ENCODE data around the gene HSFX2. TPM values are rescaled to one million over a fixed set of nuclear protein-coding genes. Genes with fewer than 3 reads are reported as not detected.
"Not testable (repeated sequence)": the region's sequence is repeated elsewhere in the genome, so short reads cannot be mapped to it uniquely, and the experiment has no call there.

HSFX2 gene
- total RNA-seq: not detected in 2 replicates
- polyA plus RNA-seq: 0.53 and 1.1 TPM in 2 replicates

GRCh38 chrX:149595214-149595613 is at the start of gene HSFX2:
HSFX2 (minus strand) TSS chrX:149595314; CDS start chrX:149594700, 614 bp downstream.
- not testable (repeated sequence) for H3K27me3 ChIP-seq; H3K79me2 ChIP-seq; H3K27ac ChIP-seq; H3K4me3 ChIP-seq; H3K36me3 ChIP-seq (replicated peaks; ENCODE audit: insufficient read depth, low read depth); H3K9me3 ChIP-seq (ENCODE audit: low read depth); H3K9me2 ChIP-seq (replicated peaks; ENCODE audit: insufficient read depth); H4K20me1 ChIP-seq (ENCODE audit: insufficient read depth, poor library complexity, severe bottlenecking); DNase-seq (ENCODE audit: low spot score); H3K4me2 ChIP-seq; H2AFZ ChIP-seq; H3K4me1 ChIP-seq (ENCODE audit: insufficient read depth)
- no CpG with 5 or more reads among the region's 17 CpGs for WGBS (ENCODE audit: low lambda C conversion rate, missing lambda C conversion rate)

GRCh38 chrX:149643496-149643895 is 48.4 kb upstream of the HSFX2 start:
- Histone ChIP-seq H3K9me2 (replicated peaks; ENCODE audit: insufficient read depth) (no peaks in the 10 kb centered on the region), H3K36me3 (replicated peaks; ENCODE audit: insufficient read depth, low read depth) (no peaks in the 10 kb centered on the region), H3K27me3 (no peaks in the 10 kb centered on the region), H3K4me1 (ENCODE audit: insufficient read depth) (no peaks in the 10 kb centered on the region), H3K79me2 (no peaks in the 10 kb centered on the region), H2AFZ (no peak overlapping the region), H4K20me1 (ENCODE audit: insufficient read depth, poor library complexity, severe bottlenecking) (no peaks in the 10 kb centered on the region), H3K4me3 (no peak overlapping the region), H3K27ac (no peak overlapping the region), H3K9me3 (ENCODE audit: low read depth) (no peaks in the 10 kb centered on the region), H3K4me2 (no peak overlapping the region)
- TF ChIP-seq EZH2 (IDR thresholded peaks at IDR 0.05; ENCODE audit: borderline replicate concordance) (no peak), CTCF (IDR thresholded peaks at IDR 0.05; ENCODE audit: poor library complexity) (no peak), EZH2phosphoT487 (IDR thresholded peaks at IDR 0.05; ENCODE audit: low read depth, severe bottlenecking, unreplicated experiment) (no peak)
- WGBS (ENCODE audit: low lambda C conversion rate, missing lambda C conversion rate): 70% methylated on average over 4 of the region's 4 CpGs
- no peak for DNase-seq (ENCODE audit: low spot score)

DNA sequence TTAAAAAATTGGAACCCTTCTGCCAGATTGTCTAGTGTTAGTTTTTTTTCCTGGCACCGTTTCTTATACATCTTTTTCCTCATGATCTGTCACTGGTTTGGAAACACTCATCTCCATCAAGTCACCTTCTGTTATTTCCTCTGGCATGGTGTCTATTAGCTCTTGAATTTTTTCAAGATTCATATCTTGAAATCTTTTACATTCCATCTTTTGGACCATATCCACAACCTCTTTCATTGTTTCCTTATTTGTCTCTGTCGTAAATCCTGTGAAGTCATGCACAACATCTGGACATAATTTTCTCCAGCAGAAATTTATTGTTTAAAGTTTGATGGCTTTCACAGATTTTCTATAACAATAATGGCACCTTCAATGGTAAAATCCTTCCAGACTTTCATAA is 46.7 kb upstream of the HSFX2 start:
- H2AFZ ChIP-seq: no peak overlapping the region
- WGBS (ENCODE audit: low lambda C conversion rate, missing lambda C conversion rate): 64% methylated on average over 2 of the region's 2 CpGs
- H4K20me1 ChIP-seq (ENCODE audit: insufficient read depth, poor library complexity, severe bottlenecking): no peaks in the 10 kb centered on the region
- TF ChIP-seq CTCF (IDR thresholded peaks at IDR 0.05; ENCODE audit: poor library complexity) (no peak), EZH2phosphoT487 (IDR thresholded peaks at IDR 0.05; ENCODE audit: low read depth, severe bottlenecking, unreplicated experiment) (no peak), EZH2 (IDR thresholded peaks at IDR 0.05; ENCODE audit: borderline replicate concordance) (no peak)
- H3K4me3 ChIP-seq: no peak overlapping the region
- no peak overlapping the region for H3K4me2 ChIP-seq
- no peaks in the 10 kb centered on the region for H3K79me2 ChIP-seq
- H3K9me2 ChIP-seq (replicated peaks; ENCODE audit: insufficient read depth): no peaks in the 10 kb centered on the region
- H3K27me3 ChIP-seq: no peaks in the 10 kb centered on the region
- H3K9me3 ChIP-seq (ENCODE audit: low read depth): no peaks in the 10 kb centered on the region
- H3K4me1 ChIP-seq (ENCODE audit: insufficient read depth): no peaks in the 10 kb centered on the region
- no peak overlapping the region for H3K27ac ChIP-seq
- no peak for DNase-seq (ENCODE audit: low spot score)
- H3K36me3 ChIP-seq (replicated peaks; ENCODE audit: insufficient read depth, low read depth): no peaks in the 10 kb centered on the region

DNA sequence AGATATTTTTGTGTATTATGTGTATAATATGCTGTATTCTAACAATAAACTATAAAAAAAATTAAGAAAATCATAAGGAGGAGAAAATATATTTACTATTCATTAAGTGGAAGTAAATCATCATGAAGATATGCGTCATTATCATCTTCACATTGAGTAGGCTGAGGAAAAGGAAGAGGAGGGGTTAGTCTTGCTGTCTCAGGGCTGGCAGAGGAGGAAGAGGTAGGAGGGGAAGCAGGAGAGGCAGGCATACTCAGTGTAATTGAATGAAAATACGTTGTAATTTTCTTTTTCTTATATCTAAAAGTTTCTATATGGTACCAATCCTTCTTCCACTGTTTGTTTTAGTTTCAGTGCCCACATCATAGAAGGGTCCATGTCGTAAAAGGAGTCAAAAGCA is 46.3 kb upstream of the HSFX2 start:
- H3K9me2 ChIP-seq (replicated peaks; ENCODE audit: insufficient read depth): no peaks in the 10 kb centered on the region

More for the DNA sequence above, 46.3 kb upstream of the HSFX2 start:
- no peak for DNase-seq (ENCODE audit: low spot score)
- 42% methylated on average over 3 of the region's 3 CpGs for WGBS (ENCODE audit: low lambda C conversion rate, missing lambda C conversion rate)
- no peaks in the 10 kb centered on the region for H3K4me1 ChIP-seq (ENCODE audit: insufficient read depth)
- TF ChIP-seq EZH2 (IDR thresholded peaks at IDR 0.05; ENCODE audit: borderline replicate concordance) (no peak), EZH2phosphoT487 (IDR thresholded peaks at IDR 0.05; ENCODE audit: low read depth, severe bottlenecking, unreplicated experiment) (no peak), CTCF (IDR thresholded peaks at IDR 0.05; ENCODE audit: poor library complexity) (no peak)
- H3K36me3 ChIP-seq (replicated peaks; ENCODE audit: insufficient read depth, low read depth): no peaks in the 10 kb centered on the region
- no peaks in the 10 kb centered on the region for H3K9me3 ChIP-seq (ENCODE audit: low read depth)
- H3K4me2 ChIP-seq: no peak overlapping the region
- H3K27me3 ChIP-seq: no peaks in the 10 kb centered on the region
- H3K79me2 ChIP-seq: no peaks in the 10 kb centered on the region
- no peak overlapping the region for H2AFZ ChIP-seq
- no peak overlapping the region for H3K4me3 ChIP-seq
- no peaks in the 10 kb centered on the region for H4K20me1 ChIP-seq (ENCODE audit: insufficient read depth, poor library complexity, severe bottlenecking)
- H3K27ac ChIP-seq: no peak overlapping the region

All from hepatocyte (in vitro differentiated cells).